Rectal smooth muscle tissue (tissue), 1 donor: Measurements from ENCODE around the gene P3H4.
"Not testable (repeated sequence)": the region's sequence is repeated elsewhere in the genome, so short reads cannot be mapped to it uniquely, and the experiment has no call there.

ENCODE experiments used
- H3K27ac ChIP-seq: one replicate; pipeline ENCODE4 v1.7.0; 2013; ENCODE audit warnings: low read depth, low read length, inconsistent platforms
- H3K27me3 ChIP-seq: one replicate; pipeline ENCODE4 v1.7.0; 2013; ENCODE audit warnings: low read length; ENCODE audit not compliant: control insufficient read depth, insufficient read depth
- H3K36me3 ChIP-seq: one replicate; pipeline ENCODE4 v1.7.0; 2013; ENCODE audit warnings: low read length; ENCODE audit not compliant: control insufficient read depth, insufficient read depth
- H3K4me1 ChIP-seq: one replicate; pipeline ENCODE4 v1.7.0; 2013; ENCODE audit warnings: low read length; ENCODE audit not compliant: control insufficient read depth, insufficient read depth
- H3K4me3 ChIP-seq: one replicate; pipeline ENCODE4 v1.7.0; 2013; ENCODE audit warnings: low read length
- H3K9ac ChIP-seq: one replicate; pipeline ENCODE4 v1.7.0; 2013; ENCODE audit warnings: low read length

Gene P3H4

GRCh38 chr17:41811549-41812380 lies at the start of gene P3H4:
TSS of gene P3H4 (minus strand) at chr17:41811949. CDS start at chr17:41811915, 34 bp downstream.
- peaks cover 2% of the 10 kb centered on the region for H3K36me3 ChIP-seq

GRCh38 chr17:41860254-41860931 lies 48.6 kb upstream of the P3H4 start:
- Histone ChIP-seq H3K4me3 (no peak overlapping the region), H3K36me3 (no peaks in the 10 kb centered on the region), H3K27me3 (no peaks in the 10 kb centered on the region), H3K9ac (no peak overlapping the region), H3K4me1 (peaks cover 8% of the 10 kb centered on the region), H3K27ac (no peak overlapping the region)

More at GRCh38 chr17:41811549-41812380, at the start of gene P3H4:
- Histone ChIP-seq H3K4me1 (peaks cover 9% of the 10 kb centered on the region), H3K27ac (peak within 1 kb of the TSS; percentile 1), H3K27me3 (no peaks in the 10 kb centered on the region), H3K4me3 (peak within 1 kb of the TSS; percentile 90), H3K9ac (peak within 1 kb of the TSS; percentile 73)

GRCh38 chr17:41851382-41851781 lies 39.6 kb upstream of the P3H4 start:
- not testable (repeated sequence) for H3K4me3 ChIP-seq, H3K9ac ChIP-seq
- peaks cover 12% of the 10 kb centered on the region for H3K4me1 ChIP-seq

GRCh38 chr17:41849251-41849990 lies 37.7 kb upstream of the P3H4 start:
- no peak overlapping the region for H3K4me3 ChIP-seq
- H3K27me3 ChIP-seq: no peaks in the 10 kb centered on the region
- H3K27ac ChIP-seq: no peak overlapping the region
- no peak overlapping the region for H3K9ac ChIP-seq
- peaks cover 12% of the 10 kb centered on the region for H3K4me1 ChIP-seq
- H3K36me3 ChIP-seq: no peaks in the 10 kb centered on the region

More at GRCh38 chr17:41851382-41851781, 39.6 kb upstream of the P3H4 start:
- not testable (repeated sequence) for H3K36me3 ChIP-seq, H3K27ac ChIP-seq, H3K27me3 ChIP-seq

- Histone ChIP-seq H3K27ac (no peak overlapping the region), H3K36me3 (no peaks in the 10 kb centered on the region), H3K4me1 (peaks cover 12% of the 10 kb centered on the region), H3K4me3 (no peak overlapping the region), H3K27me3 (no peaks in the 10 kb centered on the region), H3K9ac (no peak overlapping the region)
These were observed 37.0 kb upstream of the P3H4 start for GRCh38 chr17:41848788-41849187.

- Histone ChIP-seq H3K4me1 (peaks cover 8% of the 10 kb centered on the region), H3K4me3 (no peak overlapping the region), H3K9ac (no peak overlapping the region), H3K27ac (no peak overlapping the region), H3K36me3 (no peaks in the 10 kb centered on the region), H3K27me3 (no peaks in the 10 kb centered on the region)
These were observed 33.2 kb upstream of the P3H4 start for GRCh38 chr17:41844971-41845370.

GRCh38 chr17:41840781-41841180 lies 29.0 kb upstream of the P3H4 start:
- H3K4me3 ChIP-seq, H3K9ac ChIP-seq, H3K4me1 ChIP-seq, H3K27ac ChIP-seq, H3K36me3 ChIP-seq, H3K27me3 ChIP-seq: not testable (repeated sequence)

- H3K9ac ChIP-seq, H3K4me3 ChIP-seq, H3K4me1 ChIP-seq, H3K27ac ChIP-seq, H3K36me3 ChIP-seq, H3K27me3 ChIP-seq: not testable (repeated sequence)
These were observed 27.7 kb upstream of the P3H4 start for GRCh38 chr17:41839448-41839847.

GRCh38 chr17:41837761-41838538 lies 26.2 kb upstream of the P3H4 start, which contains the start of gene KLHL10:
TSS of gene KLHL10 (plus strand) at chr17:41837825. CDS start at chr17:41837933, 108 bp downstream.
- Histone ChIP-seq H3K9ac (no peak within 1 kb of the TSS), H3K4me3 (peak within 1 kb of the TSS; percentile 88), H3K4me1 (peaks cover 4% of the 10 kb centered on the region), H3K27me3 (no peaks in the 10 kb centered on the region), H3K27ac (no peak within 1 kb of the TSS), H3K36me3 (no peaks in the 10 kb centered on the region)

- Histone ChIP-seq H3K27ac (peak overlapping the region; percentile 53), H3K9ac (peak overlapping the region; percentile 46), H3K4me1 (peaks cover 4% of the 10 kb centered on the region), H3K4me3 (peak overlapping the region; percentile 88), H3K36me3 (peaks cover 2% of the 10 kb centered on the region), H3K27me3 (no peaks in the 10 kb centered on the region)
These were observed 24.9 kb upstream of the P3H4 start for GRCh38 chr17:41836550-41837196.

- Histone ChIP-seq H3K27me3 (no peaks in the 10 kb centered on the region), H3K4me3 (peak within 1 kb of the TSS; percentile 88), H3K36me3 (peaks cover 2% of the 10 kb centered on the region), H3K4me1 (peaks cover 4% of the 10 kb centered on the region), H3K9ac (peak within 1 kb of the TSS; percentile 46), H3K27ac (peak within 1 kb of the TSS; percentile 76)
These were observed 24.2 kb upstream of the P3H4 start, which contains the start of gene NT5C3B for GRCh38 chr17:41835800-41836549. TSS of gene NT5C3B (minus strand) at chr17:41836232. CDS start at chr17:41836193, 39 bp downstream.
